OCI-LY7 (cell line): Measurements from ENCODE around the gene LAMA2.

ENCODE experiments used
- CTCF ChIP-seq: fragments of 200-600 bp; sonication (generic); conservative IDR thresholded peaks from 2 replicates; pipeline ENCODE4 v1.5.1; 2014; ENCODE audit warnings: mild to moderate bottlenecking, antibody characterized with exemption, low read length, moderate library complexity, mixed read lengths
- EZH2phosphoT487 ChIP-seq: fragments of 200-600 bp; sonication (generic); IDR thresholded peaks from 2 replicates; pipeline ENCODE4 v1.6.1; 2018; ENCODE audit warnings: low read depth, borderline replicate concordance, mild to moderate bottlenecking, mixed run types, antibody characterized with exemption, low read length, moderate library complexity, mixed read lengths

- no peak for TF ChIP-seq CTCF
- TF ChIP-seq EZH2phosphoT487, result no peak
Observed at GRCh38 chr6:129191235-129191634, 308.3 kb downstream of the LAMA2 start.
